Neural cell (in vitro differentiated cells): Measurements from ENCODE around the gene CD6. TPM values are rescaled to one million over a fixed set of nuclear protein-coding genes. Genes with fewer than 3 reads are reported as not detected.

Experiments used
- H2AFZ ChIP-seq: fragments of 200-600, 300-800 bp; sonication (generic), shearing (Covaris generic); 2 replicates; pipeline ENCODE4 v1.6.0; 2014; ENCODE audit warnings: low read depth, mild to moderate bottlenecking, antibody characterized with exemption, low read length, moderate library complexity
- H3F3A ChIP-seq: fragments of 200-600 bp; shearing (Covaris generic); 2 replicates; pipeline ENCODE4 v1.6.1; 2016; ENCODE audit warnings: mild to moderate bottlenecking, moderate library complexity, mixed read lengths, antibody characterized with exemption, low read length; ENCODE audit not compliant: insufficient read depth, poor library complexity, severe bottlenecking
- H3K27ac ChIP-seq: fragments of 200-600, 300-800 bp; sonication (generic), shearing (Covaris generic); 2 replicates; pipeline ENCODE4 v1.5.1; 2014; ENCODE audit warnings: mild to moderate bottlenecking, low read length, moderate library complexity
- H3K27me3 ChIP-seq: fragments of 300-800, 200-600 bp; sonication (generic), shearing (Covaris generic); 2 replicates; pipeline ENCODE4 v1.6.0; 2014; ENCODE audit warnings: mild to moderate bottlenecking, low read depth, low read length, moderate library complexity; ENCODE audit not compliant: insufficient read depth
- H3K36me3 ChIP-seq: fragments of 300-800, 200-600 bp; sonication (generic), shearing (Covaris generic); 2 replicates; pipeline ENCODE4 v1.5.1; 2014; ENCODE audit warnings: mild to moderate bottlenecking, antibody characterized with exemption, low read length, moderate library complexity; ENCODE audit not compliant: insufficient read depth
- H3K4me2 ChIP-seq: fragments of 300-800, 200-600 bp; sonication (generic), shearing (Covaris generic); 2 replicates; pipeline ENCODE4 v1.6.0; 2014; ENCODE audit warnings: mild to moderate bottlenecking, low read length
- H3K4me3 ChIP-seq: fragments of 300-800, 200-600 bp; sonication (generic), shearing (Covaris generic); 2 replicates; pipeline ENCODE4 v1.5.1; 2014; ENCODE audit warnings: mild to moderate bottlenecking, low read length, moderate library complexity
- H3K79me2 ChIP-seq: fragments of 200-600 bp; shearing (Covaris generic); replicated peaks from 2 replicates; pipeline ENCODE4 v1.6.0; 2014; ENCODE audit warnings: mild to moderate bottlenecking, low read length, moderate library complexity; ENCODE audit not compliant: insufficient read depth
- H3K9ac ChIP-seq: fragments of 300-800, 200-600 bp; sonication (generic), shearing (Covaris generic); 2 replicates; pipeline ENCODE4 v1.6.1; 2016; ENCODE audit warnings: mild to moderate bottlenecking, low read length, mixed read lengths
- H3K9me2 ChIP-seq: fragments of 200-600 bp; shearing (Covaris generic); 2 replicates; pipeline ENCODE4 v1.6.1; 2016; ENCODE audit warnings: mild to moderate bottlenecking, low read length, mixed read lengths; ENCODE audit not compliant: insufficient read depth
- H3K9me3 ChIP-seq: fragments of 200-600, 300-800 bp; sonication (generic), shearing (Covaris generic); 2 replicates; pipeline ENCODE4 v1.6.1; 2016; ENCODE audit warnings: mild to moderate bottlenecking, mixed run types, low read length, moderate library complexity, mixed read lengths
- H4K20me1 ChIP-seq: fragments of 200-600 bp; shearing (Covaris generic); 2 replicates; pipeline ENCODE4 v1.6.1; 2016; ENCODE audit warnings: mild to moderate bottlenecking, mixed run types; ENCODE audit not compliant: insufficient read depth
- CTCF ChIP-seq: fragments of 450-650 bp; IDR thresholded peaks from 2 replicates; pipeline ENCODE4 v1.5.1; 2014; ENCODE audit warnings: antibody characterized with exemption, mild to moderate bottlenecking, moderate library complexity; ENCODE audit not compliant: poor library complexity, severe bottlenecking
- EP300 ChIP-seq: fragments of 450-650 bp; conservative IDR thresholded peaks from 2 replicates; pipeline ENCODE4 v1.6.1; 2014; ENCODE audit warnings: antibody characterized with exemption, mild to moderate bottlenecking, moderate library complexity; ENCODE audit not compliant: poor library complexity, severe bottlenecking
- EZH2 ChIP-seq: fragments of 200-600, 300-800 bp; shearing (Covaris generic), sonication (generic); IDR thresholded peaks from 2 replicates; pipeline ENCODE4 v1.6.1; 2014; ENCODE audit warnings: antibody characterized with exemption, low read length, borderline replicate concordance, mild to moderate bottlenecking; ENCODE audit not compliant: insufficient read depth, poor library complexity, severe bottlenecking
- MXI1 ChIP-seq: fragments of 450-650 bp; conservative IDR thresholded peaks from 2 replicates; pipeline ENCODE4 v1.6.1; 2014; ENCODE audit warnings: antibody characterized with exemption, mild to moderate bottlenecking; ENCODE audit not compliant: poor library complexity, severe bottlenecking
- POLR2AphosphoS5 ChIP-seq: IDR thresholded peaks from 2 replicates; pipeline ENCODE4 v1.6.1; 2012
- RAD21 ChIP-seq: fragments of 450-650 bp; conservative IDR thresholded peaks from 2 replicates; pipeline ENCODE4 v1.6.1; 2014; ENCODE audit warnings: antibody characterized with exemption, mild to moderate bottlenecking, moderate library complexity
- SMC3 ChIP-seq: fragments of 450-650 bp; conservative IDR thresholded peaks from 2 replicates; pipeline ENCODE4 v1.6.1; 2014; ENCODE audit warnings: antibody characterized with exemption, mild to moderate bottlenecking, moderate library complexity; ENCODE audit not compliant: poor library complexity
- TAF1 ChIP-seq: IDR thresholded peaks from 2 replicates; pipeline ENCODE4 v1.6.1; 2012; ENCODE audit warnings: low read depth
- polyA plus RNA-seq: library from polyadenylated mRNA; depleted of rRNA; stranded (reverse); fragments of >200 nt; gene quantifications from 2 replicates; pipeline ENCODE4 v1.2.3, GENCODE V29; 2014
- TF ChIP-seq, protein P1 (sequence below): IDR thresholded peaks from 2 replicates; pipeline ENCODE4 v1.6.1; 2012; ENCODE audit warnings: borderline replicate concordance

CD6 gene
- polyA plus RNA-seq, 1 donor from 2014 or later = not detected

- no peak for TF ChIP-seq CTCF
- TF ChIP-seq POLR2AphosphoS5 = no peak
- no peak for TF ChIP-seq RAD21
- TF ChIP-seq EP300 = no peak
- no peak for TF ChIP-seq MXI1
- TF ChIP-seq EZH2 = no peak
- TF ChIP-seq SMC3 = no peak
- TF ChIP-seq, protein P1, sequence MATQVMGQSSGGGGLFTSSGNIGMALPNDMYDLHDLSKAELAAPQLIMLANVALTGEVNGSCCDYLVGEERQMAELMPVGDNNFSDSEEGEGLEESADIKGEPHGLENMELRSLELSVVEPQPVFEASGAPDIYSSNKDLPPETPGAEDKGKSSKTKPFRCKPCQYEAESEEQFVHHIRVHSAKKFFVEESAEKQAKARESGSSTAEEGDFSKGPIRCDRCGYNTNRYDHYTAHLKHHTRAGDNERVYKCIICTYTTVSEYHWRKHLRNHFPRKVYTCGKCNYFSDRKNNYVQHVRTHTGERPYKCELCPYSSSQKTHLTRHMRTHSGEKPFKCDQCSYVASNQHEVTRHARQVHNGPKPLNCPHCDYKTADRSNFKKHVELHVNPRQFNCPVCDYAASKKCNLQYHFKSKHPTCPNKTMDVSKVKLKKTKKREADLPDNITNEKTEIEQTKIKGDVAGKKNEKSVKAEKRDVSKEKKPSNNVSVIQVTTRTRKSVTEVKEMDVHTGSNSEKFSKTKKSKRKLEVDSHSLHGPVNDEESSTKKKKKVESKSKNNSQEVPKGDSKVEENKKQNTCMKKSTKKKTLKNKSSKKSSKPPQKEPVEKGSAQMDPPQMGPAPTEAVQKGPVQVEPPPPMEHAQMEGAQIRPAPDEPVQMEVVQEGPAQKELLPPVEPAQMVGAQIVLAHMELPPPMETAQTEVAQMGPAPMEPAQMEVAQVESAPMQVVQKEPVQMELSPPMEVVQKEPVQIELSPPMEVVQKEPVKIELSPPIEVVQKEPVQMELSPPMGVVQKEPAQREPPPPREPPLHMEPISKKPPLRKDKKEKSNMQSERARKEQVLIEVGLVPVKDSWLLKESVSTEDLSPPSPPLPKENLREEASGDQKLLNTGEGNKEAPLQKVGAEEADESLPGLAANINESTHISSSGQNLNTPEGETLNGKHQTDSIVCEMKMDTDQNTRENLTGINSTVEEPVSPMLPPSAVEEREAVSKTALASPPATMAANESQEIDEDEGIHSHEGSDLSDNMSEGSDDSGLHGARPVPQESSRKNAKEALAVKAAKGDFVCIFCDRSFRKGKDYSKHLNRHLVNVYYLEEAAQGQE = no peak
- H3K9ac ChIP-seq = peak overlapping the region; percentile 96
- H3K9me2 ChIP-seq = no peaks in the 10 kb centered on the region
- peaks cover 36% of the 10 kb centered on the region for H3K79me2 ChIP-seq
- H3K27me3 ChIP-seq = no peaks in the 10 kb centered on the region
- peaks cover 6% of the 10 kb centered on the region for H4K20me1 ChIP-seq
- no peaks in the 10 kb centered on the region for H3K36me3 ChIP-seq
- no peaks in the 10 kb centered on the region for H3F3A ChIP-seq
- peak overlapping the region; percentile 82 for H3K4me3 ChIP-seq
- peak overlapping the region; percentile 74 for H3K27ac ChIP-seq
- H3K9me3 ChIP-seq = no peaks in the 10 kb centered on the region
- H2AFZ ChIP-seq = no peak overlapping the region
- H3K4me2 ChIP-seq = peak overlapping the region; percentile 71
Measured at GRCh38 chr11:60925868-60926267, 45.6 kb upstream of the CD6 start.

DNA sequence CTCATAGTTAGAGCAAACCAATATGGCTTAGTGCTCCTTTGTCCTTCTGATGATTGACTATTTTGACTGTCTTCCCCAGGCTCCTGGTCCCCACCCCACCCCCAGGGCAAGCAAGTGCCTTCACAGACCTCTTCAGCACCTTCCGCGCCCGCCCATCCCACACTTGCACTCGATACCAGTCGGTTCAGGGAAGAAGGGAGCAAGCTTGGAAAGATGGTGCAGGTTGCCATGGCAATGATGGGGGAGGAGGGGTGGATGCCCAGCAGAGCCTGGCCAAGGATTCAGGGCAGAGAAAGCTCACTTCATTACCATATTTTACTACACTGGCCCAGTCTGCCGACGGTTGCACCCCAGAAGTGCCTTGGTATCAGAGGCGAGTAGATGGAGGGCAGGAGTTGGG is 45.0 kb upstream of the CD6 start:
- Histone ChIP-seq H3F3A (no peaks in the 10 kb centered on the region), H2AFZ (no peak overlapping the region), H3K27ac (no peak overlapping the region), H4K20me1 (peaks cover 6% of the 10 kb centered on the region), H3K4me2 (peak overlapping the region; percentile 71), H3K9ac (no peak overlapping the region), H3K27me3 (no peaks in the 10 kb centered on the region), H3K79me2 (peaks cover 36% of the 10 kb centered on the region), H3K36me3 (no peaks in the 10 kb centered on the region), H3K4me3 (peak overlapping the region; percentile 82), H3K9me3 (no peaks in the 10 kb centered on the region), H3K9me2 (no peaks in the 10 kb centered on the region)
- TF ChIP-seq, protein P1 = no peak
- TF ChIP-seq TAF1 (no peak), POLR2AphosphoS5 (no peak), SMC3 (no peak), EP300 (no peak), RAD21 (no peak)
